Activated CD4-positive, alpha-beta T cell treated with anti-CD3 and anti-CD28 coated beads, Interleukin-2, Interleukin-4, amounts not matched to agents 100 ng/mL and 50 ng/mL, durations not matched to agents 16 hours and 8 hours (primary cell): ENCODE data around the gene LILRA6.

ENCODE experiments used
- DNase-seq: peaks from one replicate; pipeline ENCODE4 v3.0.0-alpha.2; 2020; ENCODE audit warnings: low spot score

The LILRA6 gene

DNA sequence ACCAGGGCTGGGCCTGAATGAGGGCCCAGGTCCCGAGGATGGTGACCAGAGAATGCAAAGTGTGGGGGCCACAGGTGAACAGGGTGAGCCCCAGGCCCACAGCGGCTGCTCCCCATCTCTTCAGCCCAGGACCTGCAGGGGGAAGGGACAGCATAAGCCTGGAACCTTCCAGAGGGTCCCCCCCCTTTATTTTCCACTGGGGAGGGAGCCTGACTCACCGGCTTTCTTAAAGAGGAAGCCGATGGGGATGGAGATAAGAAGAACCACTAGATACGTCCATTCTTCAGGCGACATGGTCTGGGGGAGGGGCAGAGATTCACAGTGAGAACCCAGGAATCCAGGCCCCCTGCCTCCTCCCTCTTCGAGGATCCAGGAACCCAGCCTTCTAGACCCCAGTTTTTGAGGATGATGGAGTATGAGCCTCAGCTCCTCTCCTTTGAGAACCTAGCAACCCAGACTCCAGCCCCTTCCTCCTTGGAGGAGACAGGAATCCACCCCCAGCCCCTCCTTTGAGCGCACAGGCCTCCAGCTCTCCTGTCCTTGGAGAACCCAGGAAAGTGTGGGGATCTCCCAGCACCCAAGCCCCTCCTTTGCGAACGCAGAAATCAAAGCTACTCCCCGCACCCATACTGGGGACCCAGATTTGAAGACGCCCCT is 54.2 kb downstream of the LILRA6 start:
- DNase-seq: peak; percentile 69

DNA sequence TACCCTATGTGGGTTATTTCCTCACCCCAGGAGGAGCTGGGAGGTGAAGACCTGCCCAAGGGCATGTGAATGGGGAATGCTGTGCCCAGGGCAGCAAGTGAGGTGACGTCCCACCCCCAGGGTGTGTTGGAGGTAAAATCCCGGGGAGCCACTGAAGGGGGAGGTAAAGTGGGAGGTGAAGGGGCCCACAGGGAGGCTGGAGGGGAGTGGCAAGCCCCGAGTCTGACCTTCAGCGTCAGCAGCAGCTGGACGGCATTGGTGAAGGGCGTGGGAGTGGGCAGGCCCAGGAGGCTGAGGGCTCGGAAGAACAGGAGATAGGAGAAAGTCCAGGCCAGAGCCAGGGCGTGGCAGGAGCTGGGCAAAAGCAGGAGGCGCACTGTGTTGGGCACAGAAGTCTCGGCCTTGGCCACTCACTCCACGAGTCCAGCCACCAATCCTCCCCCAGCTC is 55.6 kb downstream of the LILRA6 start:
- no peak for DNase-seq
